ENCODE results near the gene PWWP2B. TPM values are rescaled to one million over a fixed set of nuclear protein-coding genes. Genes with fewer than 3 reads are reported as not detected.

Gene PWWP2B
- total RNA-seq, 1 donor from 2014 or later = 25.2 TPM

DNA sequence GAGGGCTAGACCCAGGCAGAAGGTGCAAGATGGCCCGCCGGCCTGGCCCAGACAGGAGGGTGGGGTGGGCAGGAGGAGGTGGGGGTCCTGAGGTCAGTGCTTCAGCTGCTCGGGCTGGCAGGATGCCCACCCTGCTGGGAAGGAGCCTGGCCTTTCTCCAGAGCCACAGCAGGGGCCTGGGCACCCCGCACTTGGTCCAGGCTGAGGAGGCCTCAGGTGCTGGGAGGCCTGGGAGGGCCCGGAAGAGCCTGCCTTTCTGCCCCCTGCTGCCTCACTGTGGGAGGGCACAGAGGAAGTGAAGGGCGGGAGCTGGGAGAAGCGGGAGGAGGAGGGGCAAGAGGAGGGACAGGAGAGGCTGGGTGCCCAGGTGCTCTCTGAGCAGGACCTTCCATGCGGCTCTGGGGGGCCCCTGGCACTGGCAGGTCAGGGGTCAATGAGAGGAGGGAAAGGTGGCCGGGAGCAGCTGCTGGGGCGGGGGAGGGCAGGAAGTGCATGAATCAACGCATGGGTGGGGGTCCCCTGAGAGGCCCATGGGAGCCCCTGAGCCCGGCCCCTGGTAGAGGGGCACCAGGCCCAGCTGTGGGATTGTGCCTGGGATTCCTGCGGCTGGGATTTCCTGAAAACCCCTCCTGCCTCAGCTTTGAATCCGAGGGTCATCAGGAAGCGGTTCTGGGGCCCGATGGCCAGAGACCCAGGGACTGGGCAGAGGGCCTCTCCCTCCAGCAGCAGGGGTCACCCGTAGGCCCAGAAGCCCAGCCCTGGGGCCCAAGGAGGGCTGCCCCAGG is 49.9 kb downstream of the PWWP2B start:
- no peaks in the 10 kb centered on the region for H3K36me3 ChIP-seq
- no peaks in the 10 kb centered on the region for H3K9me3 ChIP-seq
- DNase-seq (peak; percentile 88), ATAC-seq (peak; percentile 81 to 84)
- peak overlapping the region; percentile 88 for H3K27ac ChIP-seq
- H3K4me3 ChIP-seq = peak overlapping the region; percentile 33
- TF ChIP-seq, protein P1, sequence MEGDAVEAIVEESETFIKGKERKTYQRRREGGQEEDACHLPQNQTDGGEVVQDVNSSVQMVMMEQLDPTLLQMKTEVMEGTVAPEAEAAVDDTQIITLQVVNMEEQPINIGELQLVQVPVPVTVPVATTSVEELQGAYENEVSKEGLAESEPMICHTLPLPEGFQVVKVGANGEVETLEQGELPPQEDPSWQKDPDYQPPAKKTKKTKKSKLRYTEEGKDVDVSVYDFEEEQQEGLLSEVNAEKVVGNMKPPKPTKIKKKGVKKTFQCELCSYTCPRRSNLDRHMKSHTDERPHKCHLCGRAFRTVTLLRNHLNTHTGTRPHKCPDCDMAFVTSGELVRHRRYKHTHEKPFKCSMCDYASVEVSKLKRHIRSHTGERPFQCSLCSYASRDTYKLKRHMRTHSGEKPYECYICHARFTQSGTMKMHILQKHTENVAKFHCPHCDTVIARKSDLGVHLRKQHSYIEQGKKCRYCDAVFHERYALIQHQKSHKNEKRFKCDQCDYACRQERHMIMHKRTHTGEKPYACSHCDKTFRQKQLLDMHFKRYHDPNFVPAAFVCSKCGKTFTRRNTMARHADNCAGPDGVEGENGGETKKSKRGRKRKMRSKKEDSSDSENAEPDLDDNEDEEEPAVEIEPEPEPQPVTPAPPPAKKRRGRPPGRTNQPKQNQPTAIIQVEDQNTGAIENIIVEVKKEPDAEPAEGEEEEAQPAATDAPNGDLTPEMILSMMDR (IDR thresholded peaks at IDR 0.05) = peak; percentile 60
- H3K27me3 ChIP-seq (ENCODE audit: low read depth) = no peaks in the 10 kb centered on the region
- intact Hi-C loops (cut with DNase I) = no loop called here
- peaks cover 49% of the 10 kb centered on the region for H3K4me1 ChIP-seq

DNA sequence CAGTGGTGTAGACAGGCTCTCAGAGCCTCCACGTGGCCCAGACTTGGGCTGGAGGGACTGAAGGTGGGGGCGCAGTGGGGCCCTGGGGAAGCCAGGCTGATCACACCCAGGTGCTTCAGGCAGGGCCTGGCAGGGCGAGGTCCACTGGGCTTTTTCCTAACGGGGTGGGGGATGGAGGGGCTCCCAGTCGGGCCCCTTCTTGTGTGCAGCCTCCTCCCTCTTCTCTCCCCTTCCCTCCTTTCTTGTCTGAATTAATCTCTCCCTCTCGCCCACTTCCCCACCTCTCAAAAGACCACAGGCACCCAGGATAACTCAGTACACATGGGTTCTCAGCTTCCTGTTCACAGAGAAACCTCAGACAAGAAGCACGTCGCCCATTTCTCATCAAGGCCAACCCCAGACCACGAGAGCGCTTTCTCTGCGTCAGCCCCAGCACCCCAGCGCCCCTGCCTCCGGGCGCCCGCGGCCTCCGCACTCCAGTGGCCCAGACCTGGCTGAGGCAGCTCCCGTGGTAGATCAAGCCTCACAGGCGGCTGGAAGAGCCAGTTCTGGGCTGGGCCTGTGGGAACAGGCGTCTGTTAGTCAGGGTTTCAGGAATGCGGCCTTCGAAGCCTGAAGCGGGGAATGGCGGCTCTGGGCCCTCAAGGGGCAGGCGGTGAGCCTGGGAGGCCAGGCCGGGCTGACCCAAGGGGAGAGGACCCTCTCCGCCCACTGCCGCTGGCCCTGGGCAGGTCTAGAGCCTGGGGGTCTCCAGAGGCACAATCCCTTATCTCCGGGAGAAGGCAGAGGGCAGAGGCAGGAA is 50.6 kb downstream of the PWWP2B start:
- H3K27ac ChIP-seq = peak overlapping the region; percentile 88
- H3K9me3 ChIP-seq = no peaks in the 10 kb centered on the region
- peak; percentile 75 for DNase-seq
- H3K4me3 ChIP-seq = peak overlapping the region; percentile 33
- TF ChIP-seq, protein P1 (IDR thresholded peaks at IDR 0.05) = no peak
- H3K36me3 ChIP-seq = no peaks in the 10 kb centered on the region
- no peaks in the 10 kb centered on the region for H3K27me3 ChIP-seq (ENCODE audit: low read depth)
- H3K4me1 ChIP-seq = peaks cover 57% of the 10 kb centered on the region
- intact Hi-C loops (cut with DNase I) = no loop called here
- peak; percentile 39 to 58 for ATAC-seq

DNA sequence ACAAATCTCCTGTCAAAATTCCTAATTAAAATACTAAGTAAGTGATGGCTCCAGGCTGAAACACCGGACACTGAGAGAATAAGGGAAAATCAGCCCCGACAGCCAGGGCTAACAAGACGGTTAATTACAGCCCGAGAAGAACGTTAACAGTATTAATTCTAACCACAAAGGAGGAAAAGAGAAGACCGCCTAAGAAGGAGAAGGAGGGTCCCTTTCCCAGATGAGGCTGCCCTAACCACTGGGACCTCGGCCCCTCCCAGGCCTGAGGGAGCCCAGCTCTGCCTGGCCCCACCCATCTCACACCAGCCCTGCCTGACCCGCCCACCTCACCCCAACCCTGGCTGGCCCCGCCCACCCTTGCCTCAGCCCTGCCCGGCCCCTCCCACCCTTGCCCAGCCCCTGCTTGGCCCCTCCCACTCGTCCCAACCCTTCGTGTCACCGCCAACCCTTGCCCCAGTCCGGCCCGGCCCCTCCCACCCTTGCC is 51.3 kb downstream of the PWWP2B start:
- H3K4me1 ChIP-seq = peaks cover 64% of the 10 kb centered on the region
- DNase-seq = peak; percentile 93
- intact Hi-C loops (cut with DNase I) = no loop called here

DNA sequence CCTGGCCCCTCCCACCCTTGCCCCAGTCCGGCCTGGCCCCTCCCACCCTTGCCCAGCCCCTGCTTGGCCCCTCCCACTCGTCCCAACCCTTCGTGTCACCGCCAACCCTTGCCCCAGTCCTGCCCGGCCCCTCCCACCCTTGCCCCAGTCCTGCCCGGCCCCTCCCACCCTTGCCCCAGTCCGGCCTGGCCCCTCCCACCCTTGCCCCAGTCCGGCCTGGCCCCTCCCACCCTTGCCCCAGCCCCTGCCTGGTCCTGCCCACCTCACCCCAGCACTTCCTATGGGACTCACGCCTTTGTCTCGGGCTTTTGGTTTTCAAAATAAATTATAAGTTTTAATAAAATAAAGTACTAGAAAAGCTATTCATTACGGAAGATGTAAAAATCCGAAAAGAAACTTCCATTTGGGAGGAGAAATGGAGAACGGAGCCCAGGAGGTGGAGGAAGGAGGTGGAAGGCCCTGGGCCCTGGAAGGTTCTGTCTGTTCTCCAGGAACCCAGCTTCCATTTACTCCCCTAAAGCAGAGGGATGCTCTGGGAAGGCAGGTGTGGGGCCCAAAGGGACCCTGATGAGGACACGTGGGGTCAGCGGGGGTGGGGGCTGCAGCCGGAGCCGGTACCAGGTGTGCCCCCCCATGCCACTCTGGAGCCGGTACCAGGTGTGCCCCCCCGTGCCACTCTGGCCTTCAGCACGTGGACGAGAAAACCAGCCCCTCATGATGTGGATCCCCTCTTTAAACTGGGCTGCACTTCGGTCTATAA is 52.2 kb downstream of the PWWP2B start:
- peak; percentile 0 to 8 for ATAC-seq
- no peaks in the 10 kb centered on the region for H3K36me3 ChIP-seq
- DNase-seq = peak; percentile 87
- H3K9me3 ChIP-seq = no peaks in the 10 kb centered on the region
- intact Hi-C loops (cut with DNase I) = no loop called here
- no peaks in the 10 kb centered on the region for H3K27me3 ChIP-seq (ENCODE audit: low read depth)
- TF ChIP-seq, protein P1 (IDR thresholded peaks at IDR 0.05) = no peak
- peaks cover 66% of the 10 kb centered on the region for H3K4me1 ChIP-seq
- H3K27ac ChIP-seq = peak overlapping the region; percentile 53
- no peak overlapping the region for H3K4me3 ChIP-seq

More for the DNA sequence above, 51.3 kb downstream of the PWWP2B start:
- no peak overlapping the region for H3K4me3 ChIP-seq
- H3K9me3 ChIP-seq = no peaks in the 10 kb centered on the region
- TF ChIP-seq, protein P1 (IDR thresholded peaks at IDR 0.05) = no peak
- ATAC-seq = peak; percentile 74 to 81
- H3K27ac ChIP-seq = peak overlapping the region; percentile 88
- no peaks in the 10 kb centered on the region for H3K27me3 ChIP-seq (ENCODE audit: low read depth)
- no peaks in the 10 kb centered on the region for H3K36me3 ChIP-seq

DNA sequence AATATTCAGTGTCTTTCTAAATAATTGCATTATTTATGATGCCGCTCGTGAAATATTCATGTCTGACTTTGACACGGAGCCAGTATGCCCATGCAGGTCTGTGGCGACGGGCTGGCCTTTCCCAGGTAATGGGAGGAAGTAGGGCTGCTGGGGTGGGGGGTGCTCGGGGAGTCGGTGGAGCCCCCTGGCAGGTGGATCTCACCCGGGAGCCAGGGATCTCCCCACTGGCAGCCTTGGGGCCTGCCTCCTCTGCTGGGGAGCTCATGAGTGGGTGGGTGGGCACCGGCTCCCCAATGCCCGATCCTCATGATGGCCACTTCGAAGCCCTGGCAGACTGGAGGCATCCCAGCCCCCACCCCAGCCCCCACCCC is 52.8 kb downstream of the PWWP2B start:
- ATAC-seq (no peak), DNase-seq (peak; percentile 49)
- Histone ChIP-seq H3K4me3 (no peak overlapping the region), H3K27me3 (ENCODE audit: low read depth) (no peaks in the 10 kb centered on the region), H3K4me1 (peaks cover 61% of the 10 kb centered on the region), H3K9me3 (no peaks in the 10 kb centered on the region), H3K27ac (peak overlapping the region; percentile 53), H3K36me3 (no peaks in the 10 kb centered on the region)
- TF ChIP-seq, protein P1 (IDR thresholded peaks at IDR 0.05) = no peak
- intact Hi-C loops (cut with DNase I) = loop anchor here (5.0 kb wide), 1 partner anchor 62 kb away; no protein-coding TSS in a partner anchor
